ENCODE measurements around the gene OSBP2. TPM values are rescaled to one million over a fixed set of nuclear protein-coding genes. Genes with fewer than 3 reads are reported as not detected.

Gene OSBP2
- total and polyA plus RNA-seq, 10 of the 15 experiments (the other 5 are each of a cell fraction or from before 2014, with no cell fraction given): 0.11 to 7.7 (median 3.6) TPM

GRCh38 chr22:30753701-30754100 lies 59.0 kb downstream of the OSBP2 start:
- ChIA-PET CTCF (interaction anchor here (2.8 to 8.0 kb wide), 4 partner anchors 10 to 145 kb away, joined by 17 to 243 read pairs (median 47); partner anchors contain the start of genes SLC35E4 and TCN2), RAD21 (ENCODE audit: unreplicated experiment) (interaction anchor here (1.0 to 4.9 kb wide), 4 partner anchors 10 to 270 kb away, joined by 3 to 165 read pairs (median 16); partner anchors contain the start of genes SLC35E4 and TCN2), POLR2A (no interaction called here), SMC1A (ENCODE audit: uncharacterized antibody, unreplicated experiment) (interaction anchor here (1.0 to 7.1 kb wide), 7 partner anchors 7 to 363 kb away, joined by 3 to 159 read pairs (median 8); partner anchors contain the start of genes DUSP18 and SLC35E4)
- no TSS peak for BruUV-seq (replicated peaks)
- intact Hi-C loops (cut with micrococcal nuclease; ENCODE audit: unreplicated experiment) (loop anchor here (2.0 kb wide), 1 partner anchor 49 kb away; no protein-coding TSS in a partner anchor), in situ Hi-C loops (cut with MboI) (loop anchor here (10.0 to 25.0 kb wide), 2 partner anchors 159 to 309 kb away; no protein-coding TSS in a partner anchor)
- TF ChIP-seq FOS (IDR thresholded peaks at IDR 0.05; ENCODE audit: borderline replicate concordance, extremely low read depth, insufficient read length) (no peak), JUNB (IDR thresholded peaks at IDR 0.05) (no peak), ZNF687 (IDR thresholded peaks at IDR 0.05) (no peak), RFX5 (IDR thresholded peaks at IDR 0.05; ENCODE audit: low read depth, low read length) (no peak), MTA3 (IDR thresholded peaks at IDR 0.05; ENCODE audit: borderline replicate concordance, low read length) (no peak), ATF3 (IDR thresholded peaks at IDR 0.05; ENCODE audit: borderline replicate concordance, extremely low read depth, low read depth, low read length) (no peak), EP300 (IDR thresholded peaks at IDR 0.05; ENCODE audit: borderline replicate concordance in 1 of 2, control insufficient read depth in 1 of 2, low read depth in 2 of 2, low read length in 2 of 2) (no peak), E2F4 (IDR thresholded peaks at IDR 0.05; ENCODE audit: low read depth, low read length) (no peak)
- Histone ChIP-seq H3K27ac (ENCODE audit: control insufficient read depth, insufficient read depth) (no peak overlapping the region), H3K4me1 (ENCODE audit: control insufficient read depth, insufficient read depth, low read length) (no peaks in the 10 kb centered on the region), H2AFZ (ENCODE audit: control insufficient read depth, low read depth, low read length) (no peak overlapping the region), H3K4me2 (ENCODE audit: control insufficient read depth, insufficient read depth) (no peak overlapping the region), H3K4me3 (no peak overlapping the region), H3K36me3 (ENCODE audit: control insufficient read depth in 2 of 2, insufficient read depth in 2 of 2, low read length in 1 of 2) (no peaks in the 10 kb centered on the region), H3K9ac (ENCODE audit: control insufficient read depth, insufficient read depth, low read length) (no peak overlapping the region), H4K20me1 (ENCODE audit: control insufficient read depth, insufficient read depth) (no peaks in the 10 kb centered on the region), H3K79me2 (ENCODE audit: control insufficient read depth, insufficient read depth, low read length) (no peaks in the 10 kb centered on the region), H3K27me3 (replicated peaks in 1 of 2; ENCODE audit: control insufficient read depth in 2 of 2, insufficient read depth in 2 of 2, low read length in 1 of 2) (no peaks in the 10 kb centered on the region), H3K9me3 (replicated peaks; ENCODE audit: control insufficient read depth, insufficient read depth, low read length) (no peaks in the 10 kb centered on the region)
- no peak for DNase-seq (ENCODE audit: low read depth, low spot score)
- no peak for FAIRE-seq
- ATAC-seq: no peak
- 82% methylated on average over 2 of the region's 2 CpGs for WGBS (ENCODE audit: insufficient coverage, insufficient replicate concordance, low lambda C conversion rate, missing lambda C conversion rate)
